Subcutaneous adipose tissue (tissue), 4 donors: Measurements from ENCODE around the gene TBX2. TPM values are rescaled to one million over a fixed set of nuclear protein-coding genes. Genes with fewer than 3 reads are reported as not detected.

Experiments used
- total RNA-seq, 4 donors: library from RNA; depleted of rRNA; stranded (reverse); fragments of >200 nt; gene quantifications; one replicate each; pipeline ENCODE4 v1.1.0, GENCODE V29; 2016
- TF ChIP-seq, protein P1 (sequence below): fragments of 450-650 bp; IDR thresholded peaks from one replicate; pipeline ENCODE4 v1.5.1; 2016; ENCODE audit warnings: low read depth, mild to moderate bottlenecking, control low read depth, antibody characterized with exemption, moderate library complexity

Gene TBX2
- total RNA-seq, 4 donors from 2014 or later, result 2.5 to 16.2 (median 4.1) TPM

DNA sequence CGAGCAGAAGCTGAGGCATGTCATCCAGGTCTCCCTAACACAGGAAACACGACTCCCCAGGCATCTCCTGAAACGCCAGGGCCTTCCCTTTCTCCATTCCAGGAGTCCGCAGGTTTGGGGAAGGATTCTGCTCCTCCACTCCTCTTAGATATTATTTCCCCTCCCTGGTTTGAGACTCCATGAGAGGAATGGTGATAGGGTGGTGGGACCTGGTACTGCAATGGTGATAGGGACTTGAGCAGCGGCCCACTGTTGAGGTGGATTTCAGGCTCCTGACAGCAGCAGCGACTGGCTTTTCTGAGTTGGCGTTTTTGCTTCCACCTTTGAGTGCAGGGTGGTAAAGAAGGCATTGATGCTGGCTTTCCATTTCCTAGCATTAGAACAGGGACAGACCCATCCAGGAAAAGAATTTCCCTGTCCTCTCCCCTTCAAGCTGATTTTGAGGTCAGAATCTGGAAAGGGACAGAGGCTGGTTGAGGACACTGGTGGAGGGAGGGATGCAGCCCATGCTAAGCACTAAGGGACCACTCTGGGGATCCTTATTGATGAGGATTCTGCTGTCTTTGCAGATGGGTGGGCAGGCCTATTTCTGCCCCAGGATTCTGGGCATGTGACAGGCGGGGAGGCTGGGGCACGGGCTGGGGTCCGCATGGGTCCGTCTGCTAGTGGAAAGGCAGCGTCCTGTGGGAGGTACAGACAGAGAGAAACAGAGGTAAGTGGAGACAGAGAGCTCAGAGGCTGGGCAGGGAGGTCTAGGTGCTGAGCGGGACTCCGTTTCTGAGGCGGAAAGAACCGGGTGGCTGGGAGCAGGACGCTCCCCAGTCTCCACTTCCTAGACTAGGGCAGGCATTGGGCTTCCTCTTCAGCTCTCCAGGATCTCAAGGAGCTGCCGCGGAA, 51.2 kb downstream of the TBX2 start:
- TF ChIP-seq, protein P1, sequence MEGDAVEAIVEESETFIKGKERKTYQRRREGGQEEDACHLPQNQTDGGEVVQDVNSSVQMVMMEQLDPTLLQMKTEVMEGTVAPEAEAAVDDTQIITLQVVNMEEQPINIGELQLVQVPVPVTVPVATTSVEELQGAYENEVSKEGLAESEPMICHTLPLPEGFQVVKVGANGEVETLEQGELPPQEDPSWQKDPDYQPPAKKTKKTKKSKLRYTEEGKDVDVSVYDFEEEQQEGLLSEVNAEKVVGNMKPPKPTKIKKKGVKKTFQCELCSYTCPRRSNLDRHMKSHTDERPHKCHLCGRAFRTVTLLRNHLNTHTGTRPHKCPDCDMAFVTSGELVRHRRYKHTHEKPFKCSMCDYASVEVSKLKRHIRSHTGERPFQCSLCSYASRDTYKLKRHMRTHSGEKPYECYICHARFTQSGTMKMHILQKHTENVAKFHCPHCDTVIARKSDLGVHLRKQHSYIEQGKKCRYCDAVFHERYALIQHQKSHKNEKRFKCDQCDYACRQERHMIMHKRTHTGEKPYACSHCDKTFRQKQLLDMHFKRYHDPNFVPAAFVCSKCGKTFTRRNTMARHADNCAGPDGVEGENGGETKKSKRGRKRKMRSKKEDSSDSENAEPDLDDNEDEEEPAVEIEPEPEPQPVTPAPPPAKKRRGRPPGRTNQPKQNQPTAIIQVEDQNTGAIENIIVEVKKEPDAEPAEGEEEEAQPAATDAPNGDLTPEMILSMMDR, result no peak

DNA sequence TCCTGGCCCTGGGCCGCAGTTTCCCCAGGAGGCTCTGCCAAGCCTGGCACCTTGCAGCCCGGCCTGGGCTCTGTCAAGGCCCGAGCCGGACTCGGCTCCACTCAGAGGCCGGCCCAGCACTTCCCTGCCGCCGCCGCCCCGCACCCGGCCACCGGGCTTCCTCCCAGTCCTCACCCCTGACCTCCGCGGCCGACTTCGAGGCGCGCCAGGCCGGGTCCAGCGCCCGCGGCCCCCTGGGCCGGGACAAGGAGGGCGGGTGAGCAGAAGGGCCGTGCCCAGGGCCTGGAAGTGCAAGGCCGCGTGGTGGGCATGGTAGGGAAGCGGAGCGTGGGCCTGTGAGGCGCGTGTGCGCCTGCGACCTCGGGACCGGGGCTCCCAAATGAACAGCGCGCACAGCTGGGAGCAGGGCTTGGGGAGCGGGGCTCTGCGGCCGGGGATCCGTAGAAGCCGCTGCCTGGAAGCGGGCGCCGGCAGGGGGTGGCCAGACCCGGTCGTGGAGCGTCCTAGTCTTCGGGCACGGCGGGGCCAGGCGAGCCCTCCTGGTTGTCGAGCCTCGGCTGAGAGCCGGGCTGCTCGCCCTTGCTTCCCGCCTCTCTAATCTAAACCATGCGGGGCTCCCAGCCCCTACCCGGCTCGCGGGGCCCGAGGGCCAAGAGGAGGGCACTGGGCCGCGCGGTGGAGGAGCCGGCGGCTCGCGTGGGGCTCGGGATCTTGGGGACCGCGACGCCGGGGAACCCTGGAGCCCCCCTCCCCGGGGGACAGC, 52.1 kb downstream of the TBX2 start:
- TF ChIP-seq, protein P1, result no peak

DNA sequence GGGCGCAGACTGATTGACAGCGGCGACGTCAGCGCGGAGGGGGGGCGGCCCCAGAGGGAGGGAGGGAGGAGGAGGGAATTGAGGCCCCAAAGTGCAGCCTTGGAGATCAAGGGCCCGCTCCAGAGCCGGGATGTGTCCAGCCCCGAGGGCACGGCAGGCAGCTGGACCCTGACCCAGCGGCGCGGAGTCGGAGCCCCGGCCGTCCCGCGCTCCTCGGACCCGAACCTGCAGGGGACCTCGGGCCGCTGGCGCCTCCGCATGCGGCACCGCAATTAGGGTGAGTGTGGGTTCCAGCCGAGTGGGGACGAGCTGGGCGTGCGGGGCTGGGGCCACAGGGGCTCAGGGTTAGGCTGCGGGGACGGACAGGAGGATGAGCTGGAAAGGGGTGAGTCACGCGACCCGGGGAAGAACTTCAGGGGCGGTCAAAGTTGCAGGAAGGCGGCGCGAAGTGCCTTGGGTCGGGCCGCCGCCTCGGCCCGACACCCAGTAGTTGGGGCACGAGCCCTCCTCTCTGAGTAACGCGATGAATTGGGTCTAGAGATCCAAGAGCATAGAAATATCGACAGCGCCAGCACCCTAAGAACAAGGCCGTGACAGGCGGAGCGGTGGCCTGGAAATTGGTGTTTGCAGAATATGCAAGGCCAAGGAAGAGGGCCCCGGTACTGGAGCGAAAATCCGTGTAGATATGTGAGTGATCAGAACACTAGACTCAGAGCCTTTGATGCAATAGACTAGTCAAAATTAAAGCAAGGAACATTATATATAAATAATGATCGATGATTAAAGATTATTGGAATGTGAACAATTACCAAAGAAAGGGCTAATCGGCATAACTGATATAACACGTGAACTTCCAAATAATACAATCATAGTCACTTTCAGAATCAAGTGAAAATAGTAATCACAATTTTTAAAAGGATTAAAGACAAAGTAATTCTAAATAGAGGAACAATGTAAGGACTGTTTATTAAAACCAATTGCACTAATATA, 53.0 kb downstream of the TBX2 start, which contains the start of gene TBX4:
Gene TBX4, plus strand, starts transcription at position 122 of the 990 bp plus-strand sequence. CDS start 4,069 bp downstream, outside the sequence.
- TF ChIP-seq, protein P1, result no peak

DNA sequence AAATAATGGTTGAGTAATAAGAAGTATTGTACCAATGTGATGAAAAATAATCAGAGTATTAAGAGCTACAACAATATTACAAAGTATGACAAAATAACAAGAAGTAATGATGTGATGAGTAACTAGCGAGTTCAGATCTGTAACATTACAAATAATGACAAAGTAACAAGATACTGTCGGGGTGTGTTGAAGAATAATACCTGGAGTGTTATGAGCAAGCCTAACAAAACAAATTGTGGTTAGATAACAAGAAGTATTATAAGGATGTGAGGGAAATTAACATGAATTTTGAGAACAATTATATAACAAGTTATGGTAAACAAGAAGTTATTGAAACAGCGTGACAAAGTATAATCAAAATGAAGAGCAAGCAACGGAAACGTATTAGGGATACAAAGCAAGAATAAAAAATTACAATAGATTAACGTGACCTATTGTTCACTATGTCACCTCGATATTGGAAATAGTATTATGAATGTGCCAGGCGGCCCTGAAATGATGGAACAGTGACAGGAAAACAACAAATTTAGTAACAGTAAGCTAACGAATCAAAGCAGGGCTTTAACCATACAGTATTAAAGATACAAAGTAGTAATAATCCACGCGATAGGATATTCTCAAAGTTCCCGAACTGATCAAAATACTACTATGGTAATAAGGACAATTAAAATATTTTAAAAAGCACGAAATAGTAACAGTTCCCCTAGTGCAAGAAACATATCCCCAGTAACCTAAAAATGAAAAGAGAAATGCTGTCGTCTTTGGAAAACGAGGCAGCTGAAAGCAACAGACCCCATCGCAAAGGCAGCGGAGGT, 54.1 kb downstream of the TBX2 start:
- TF ChIP-seq, protein P1, result peak; percentile 86

DNA sequence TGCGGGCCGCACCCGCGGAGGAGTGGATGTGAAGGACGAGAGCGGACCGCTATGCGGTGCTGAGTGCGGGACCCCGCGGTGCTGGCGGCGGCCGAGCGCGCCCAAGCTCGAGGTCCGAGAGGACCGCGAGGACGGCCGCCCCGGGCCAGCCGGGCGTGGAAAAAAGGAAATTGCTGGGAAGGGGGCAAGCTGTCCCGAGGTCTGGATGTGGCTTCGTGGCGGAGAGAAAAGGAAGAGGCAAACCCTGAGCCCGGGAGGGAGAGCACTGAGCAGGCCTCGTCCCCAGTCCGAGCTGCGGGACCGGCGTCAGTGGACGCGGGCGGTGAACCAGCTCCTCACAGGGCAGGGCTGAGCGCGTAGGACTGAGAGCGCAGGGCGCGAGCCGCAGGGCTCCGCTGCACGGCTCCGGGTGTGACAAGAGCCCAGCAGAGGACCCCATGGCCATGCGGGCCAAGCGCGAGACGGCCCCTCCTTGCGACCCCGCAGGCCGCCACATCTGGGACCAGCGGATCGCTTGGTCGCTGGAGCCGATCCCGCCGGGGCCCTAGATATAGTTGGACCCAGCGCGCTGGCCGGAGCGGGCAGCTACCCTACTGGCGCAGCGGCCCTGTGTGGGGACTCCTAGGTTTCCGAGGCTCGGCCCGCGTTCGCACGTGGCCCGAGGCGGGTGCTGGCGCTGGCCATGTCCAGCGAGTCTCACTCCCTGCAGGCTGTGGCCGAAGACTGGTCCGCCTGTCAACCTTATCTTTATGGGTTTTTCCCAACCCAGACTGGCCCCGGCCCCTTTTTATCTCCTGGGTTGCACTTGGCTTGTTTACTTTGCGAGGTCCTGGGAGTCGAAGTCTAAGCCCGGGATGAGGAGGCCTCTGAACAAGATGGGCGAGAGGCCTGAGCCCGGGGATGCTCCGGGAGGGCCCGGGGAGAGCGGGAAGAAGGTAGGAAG, 55.0 kb downstream of the TBX2 start:
- TF ChIP-seq, protein P1, result no peak
